HEK293T (cell line): ENCODE data around the gene ALX3.

Experiments used
- CTCF ChIA-PET: fragments of 350-600 bp; formaldehyde crosslinking; extraction: SDS; loops from one replicate; lab custom pipeline; 2021; ENCODE audit warnings: antibody characterized with exemption, inconsistent platforms; lab: Yijun Ruan, JAX
- POLR2A ChIA-PET: fragments of 350-600 bp; formaldehyde crosslinking; extraction: SDS; loops from one replicate; lab custom pipeline; 2020; ENCODE audit warnings: antibody characterized with exemption, inconsistent platforms; lab: Yijun Ruan, JAX
- DNase-seq: peaks from one replicate; pipeline ENCODE4 v3.0.0; 2012; ENCODE audit warnings: mixed read lengths; ENCODE audit errors: extremely low spot score
- ARNT ChIP-seq: fragments of 450-650 bp; IDR thresholded peaks from 2 replicates; pipeline ENCODE4 v1.6.1; 2017; ENCODE audit warnings: mild to moderate bottlenecking
- BHLHE40 ChIP-seq: fragments of 450-650 bp; IDR thresholded peaks from 2 replicates; pipeline ENCODE4 v1.6.1; 2016; ENCODE audit warnings: mild to moderate bottlenecking, moderate library complexity, borderline replicate concordance
- CTBP1 ChIP-seq: fragments of 450-650 bp; IDR thresholded peaks from 2 replicates; pipeline ENCODE4 v1.6.1; 2016; ENCODE audit warnings: borderline replicate concordance
- ELF4 ChIP-seq: fragments of 450-650 bp; IDR thresholded peaks from 2 replicates; pipeline ENCODE4 v1.6.1; 2017; ENCODE audit warnings: antibody characterized with exemption
- FOXA1 ChIP-seq: fragments of 450-650 bp; IDR thresholded peaks from 2 replicates; pipeline ENCODE4 v1.6.1; 2016; ENCODE audit warnings: mild to moderate bottlenecking
- FOXK2 ChIP-seq: fragments of 450-650 bp; IDR thresholded peaks from 2 replicates; pipeline ENCODE4 v1.6.1; 2016; ENCODE audit warnings: mild to moderate bottlenecking
- FOXM1 ChIP-seq: fragments of 450-650 bp; IDR thresholded peaks from 2 replicates; pipeline ENCODE4 v1.6.1; 2017; ENCODE audit warnings: mild to moderate bottlenecking, borderline replicate concordance
- HDGF ChIP-seq: fragments of 450-650 bp; IDR thresholded peaks from 2 replicates; pipeline ENCODE4 v1.6.1; 2017; ENCODE audit warnings: antibody characterized with exemption, borderline replicate concordance
- L3MBTL2 ChIP-seq: fragments of 450-650 bp; conservative IDR thresholded peaks from 2 replicates; pipeline ENCODE4 v1.6.1; 2016; ENCODE audit warnings: mild to moderate bottlenecking
- LEF1 ChIP-seq: fragments of 450-650 bp; IDR thresholded peaks from 2 replicates; pipeline ENCODE4 v1.6.1; 2017; ENCODE audit warnings: mild to moderate bottlenecking, borderline replicate concordance
- NFRKB ChIP-seq: fragments of 450-650 bp; IDR thresholded peaks from 2 replicates; pipeline ENCODE4 v1.6.1; 2016; ENCODE audit warnings: mild to moderate bottlenecking, moderate library complexity
- PKNOX1 ChIP-seq: fragments of 450-650 bp; IDR thresholded peaks from 2 replicates; pipeline ENCODE4 v1.6.1; 2016
- SP1 ChIP-seq: fragments of 450-650 bp; IDR thresholded peaks from 2 replicates; pipeline ENCODE4 v1.6.1; 2017
- SUZ12 ChIP-seq: fragments of 450-650 bp; IDR thresholded peaks from 2 replicates; pipeline ENCODE4 v1.6.1; 2016; ENCODE audit warnings: mild to moderate bottlenecking
- TARDBP ChIP-seq: fragments of 450-650 bp; IDR thresholded peaks from 2 replicates; pipeline ENCODE4 v1.6.1; 2016
- ZNF384 ChIP-seq: fragments of 450-650 bp; IDR thresholded peaks from 2 replicates; pipeline ENCODE4 v1.6.1; 2016

Gene ALX3

GRCh38 chr1:110074166-110074565, 3.7 kb upstream of the ALX3 start:
- ChIA-PET CTCF (interaction anchor here (0.6 to 1.8 kb wide), 3 partner anchors 14 to 50 kb away, joined by 3 to 4 read pairs (median 3); no protein-coding TSS in a partner anchor), POLR2A (no interaction called here)
- no peak for TF ChIP-seq NFRKB
- no peak for TF ChIP-seq ELF4
- TF ChIP-seq FOXK2, result no peak
- no peak for DNase-seq

GRCh38 chr1:110070282-110070669, 196 bp downstream of the ALX3 start:
- ChIA-PET POLR2A (no interaction called here), CTCF (no interaction called here)
- no peak for DNase-seq
- TF ChIP-seq FOXM1, result no peak
- no peak for TF ChIP-seq SUZ12
- no peak for TF ChIP-seq LEF1
- TF ChIP-seq FOXA1, result no peak
- TF ChIP-seq HDGF, result no peak

- ChIA-PET POLR2A (no interaction called here), CTCF (no interaction called here)
- DNase-seq, result no peak
- TF ChIP-seq FOXK2 (no peak), NFRKB (no peak), ARNT (no peak), L3MBTL2 (no peak), PKNOX1 (no peak), HDGF (no peak)
These were observed 829 bp downstream of the ALX3 start for GRCh38 chr1:110069404-110070281.

- no peak for DNase-seq
- POLR2A ChIA-PET, result no interaction called here
- TF ChIP-seq CTBP1 (no peak), FOXM1 (no peak), ELF4 (no peak)
- CTCF ChIA-PET, result no interaction called here
These were observed 1.6 kb downstream of the ALX3 start for GRCh38 chr1:110068646-110069403.

- CTCF ChIA-PET, result interaction anchor here (0.8 to 1.3 kb wide), 2 partner anchors 14 to 49 kb away, joined by 3 to 7 read pairs; no protein-coding TSS in a partner anchor
- DNase-seq, result no peak
- POLR2A ChIA-PET, result no interaction called here
These were observed 2.4 kb downstream of the ALX3 start for GRCh38 chr1:110067893-110068645.

GRCh38 chr1:110067479-110067892, 3.0 kb downstream of the ALX3 start:
- ChIA-PET POLR2A (no interaction called here), CTCF (interaction anchor here (0.8 to 1.3 kb wide), 2 partner anchors 13 to 49 kb away, joined by 3 to 7 read pairs; no protein-coding TSS in a partner anchor)

More at GRCh38 chr1:110067893-110068645, 2.4 kb downstream of the ALX3 start:
- TF ChIP-seq BHLHE40 (no peak), L3MBTL2 (no peak), SUZ12 (no peak), PKNOX1 (no peak), ZNF384 (no peak), HDGF (no peak), ELF4 (no peak), LEF1 (no peak), FOXA1 (no peak), ARNT (no peak)

GRCh38 chr1:110065841-110066240, 4.6 kb downstream of the ALX3 start:
- CTCF ChIA-PET, result no interaction called here
- POLR2A ChIA-PET, result interaction anchor here (1.0 to 1.4 kb wide), 3 partner anchors 10 to 31 kb away, joined by 3 to 4 read pairs (median 3); partner anchors contain the start of gene STRIP1
- no peak for DNase-seq
- TF ChIP-seq FOXA1 (no peak), FOXM1 (no peak), FOXK2 (no peak), PKNOX1 (no peak), SP1 (no peak), SUZ12 (no peak), BHLHE40 (no peak)

More at GRCh38 chr1:110067479-110067892, 3.0 kb downstream of the ALX3 start:
- TF ChIP-seq SP1 (no peak), L3MBTL2 (no peak), ARNT (no peak), TARDBP (no peak)
- DNase-seq, result no peak
